C4-2B (cell line): ENCODE results near the gene KCNQ5.
"Not testable (repeated sequence)": the region's sequence is repeated elsewhere in the genome, so short reads cannot be mapped to it uniquely, and the experiment has no call there.

Source experiments
- H3K27ac ChIP-seq: fragments of 450-650 bp; 2 replicates; pipeline ENCODE4 v1.5.1; 2017
- ZFX ChIP-seq: fragments of 450-650 bp; IDR thresholded peaks from 2 replicates; pipeline ENCODE4 v1.6.1; 2017
- TF ChIP-seq, protein P1 (sequence below): fragments of 450-650 bp; conservative IDR thresholded peaks from 2 replicates; pipeline ENCODE4 v1.5.1; 2017; ENCODE audit warnings: mild to moderate bottlenecking

The KCNQ5 gene

DNA sequence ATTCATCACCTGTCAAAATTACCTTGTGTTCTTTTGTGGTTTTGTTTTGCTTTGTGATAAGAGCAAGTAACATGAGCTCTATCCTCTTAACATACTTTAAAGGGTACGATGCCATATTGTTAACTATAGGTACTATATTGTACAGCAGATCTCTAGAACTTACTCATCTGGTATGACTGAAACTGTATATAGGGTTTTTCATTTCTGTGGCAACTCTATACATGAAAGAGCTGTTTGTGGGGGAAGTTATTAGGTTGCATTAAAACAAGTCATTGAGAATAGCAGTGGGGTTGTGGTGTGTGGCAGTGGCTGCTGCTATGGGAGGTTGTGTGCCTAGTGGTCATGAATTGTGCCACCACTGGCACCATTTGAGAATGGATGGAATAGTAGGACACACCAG lies 268.4 kb downstream of the KCNQ5 start:
- TF ChIP-seq, protein P1, sequence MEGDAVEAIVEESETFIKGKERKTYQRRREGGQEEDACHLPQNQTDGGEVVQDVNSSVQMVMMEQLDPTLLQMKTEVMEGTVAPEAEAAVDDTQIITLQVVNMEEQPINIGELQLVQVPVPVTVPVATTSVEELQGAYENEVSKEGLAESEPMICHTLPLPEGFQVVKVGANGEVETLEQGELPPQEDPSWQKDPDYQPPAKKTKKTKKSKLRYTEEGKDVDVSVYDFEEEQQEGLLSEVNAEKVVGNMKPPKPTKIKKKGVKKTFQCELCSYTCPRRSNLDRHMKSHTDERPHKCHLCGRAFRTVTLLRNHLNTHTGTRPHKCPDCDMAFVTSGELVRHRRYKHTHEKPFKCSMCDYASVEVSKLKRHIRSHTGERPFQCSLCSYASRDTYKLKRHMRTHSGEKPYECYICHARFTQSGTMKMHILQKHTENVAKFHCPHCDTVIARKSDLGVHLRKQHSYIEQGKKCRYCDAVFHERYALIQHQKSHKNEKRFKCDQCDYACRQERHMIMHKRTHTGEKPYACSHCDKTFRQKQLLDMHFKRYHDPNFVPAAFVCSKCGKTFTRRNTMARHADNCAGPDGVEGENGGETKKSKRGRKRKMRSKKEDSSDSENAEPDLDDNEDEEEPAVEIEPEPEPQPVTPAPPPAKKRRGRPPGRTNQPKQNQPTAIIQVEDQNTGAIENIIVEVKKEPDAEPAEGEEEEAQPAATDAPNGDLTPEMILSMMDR = no peak
- no peak for TF ChIP-seq ZFX
- H3K27ac ChIP-seq = no peak overlapping the region

DNA sequence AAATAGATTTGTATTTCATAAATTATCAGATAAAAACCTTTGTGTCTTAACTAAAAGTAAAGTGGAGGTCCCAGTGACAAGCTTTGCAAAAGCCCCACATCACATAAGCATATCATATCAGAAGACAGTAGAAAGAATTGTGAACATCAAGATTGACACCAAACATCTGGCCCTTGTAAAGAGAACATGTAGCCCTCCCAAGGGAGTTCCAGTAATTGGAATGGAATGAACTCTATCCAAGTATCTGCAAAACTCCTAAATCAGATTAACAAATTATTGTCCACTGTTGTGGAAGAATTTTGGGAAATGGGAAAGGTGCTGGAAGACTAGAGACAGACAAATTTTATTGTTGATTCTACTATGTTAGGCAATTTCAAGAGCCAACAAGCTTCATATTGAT lies 268.8 kb downstream of the KCNQ5 start:
- no peak overlapping the region for H3K27ac ChIP-seq
- no peak for TF ChIP-seq ZFX
- TF ChIP-seq, protein P1 = no peak

DNA sequence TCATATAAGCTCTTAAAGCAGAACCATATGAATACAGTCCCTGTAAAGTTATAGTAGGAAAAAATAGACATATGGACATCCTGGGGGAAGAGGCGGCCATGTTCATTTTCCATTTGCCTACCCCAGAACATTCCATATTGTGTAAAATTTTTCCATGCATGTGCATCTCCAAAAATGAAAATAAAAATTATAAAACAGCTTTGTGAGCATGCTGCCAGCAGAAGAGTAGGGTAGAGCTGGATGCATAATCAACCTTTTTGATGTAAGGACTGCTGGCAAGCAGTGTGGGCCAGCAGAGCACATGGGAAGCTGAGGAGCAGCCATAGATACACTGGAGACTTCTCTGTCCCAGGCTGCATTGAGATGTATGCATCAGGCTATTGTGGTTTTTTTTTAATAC lies 271.0 kb downstream of the KCNQ5 start:
- no peak for TF ChIP-seq ZFX
- TF ChIP-seq, protein P1 = no peak
- H3K27ac ChIP-seq = no peak overlapping the region

DNA sequence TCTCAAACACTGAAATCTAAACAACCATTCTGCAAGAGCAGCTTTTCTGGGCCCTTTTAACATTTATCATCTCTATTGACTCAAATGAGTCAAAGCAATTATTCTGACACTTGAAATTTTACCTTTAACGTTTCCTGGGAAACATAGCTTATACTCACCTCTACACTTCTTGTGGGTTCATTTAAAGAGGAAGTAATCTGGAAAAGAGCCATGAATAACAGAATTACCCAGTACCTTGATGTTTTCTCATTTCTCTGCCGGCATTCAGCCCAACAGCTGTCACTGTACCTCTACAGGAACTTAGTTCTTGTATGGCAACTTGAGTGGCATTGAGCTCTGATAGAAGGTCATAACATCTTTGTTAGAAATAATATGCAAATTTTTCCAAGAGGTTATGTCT lies 272.2 kb downstream of the KCNQ5 start:
- TF ChIP-seq ZFX = no peak
- TF ChIP-seq, protein P1 = no peak
- H3K27ac ChIP-seq = no peak overlapping the region

DNA sequence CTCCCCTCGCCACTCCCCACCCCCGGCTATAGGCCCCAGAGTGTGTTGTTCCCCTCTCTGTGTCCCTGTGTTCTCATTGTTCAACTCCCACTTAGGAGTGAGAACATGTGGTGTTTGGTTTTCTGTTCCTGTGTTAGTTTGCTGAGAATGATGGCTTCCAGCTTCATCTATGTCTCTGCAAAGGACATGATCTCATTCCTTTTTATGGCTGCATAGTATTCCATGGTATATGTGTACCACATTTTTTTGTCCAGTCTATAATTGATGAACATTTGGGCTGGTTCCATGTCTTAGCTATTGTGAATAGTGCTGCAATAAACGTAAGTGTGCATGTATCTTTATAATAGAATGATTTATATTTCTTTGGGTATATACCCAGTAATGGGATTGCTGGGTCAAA lies 276.4 kb downstream of the KCNQ5 start:
- not testable (repeated sequence) for H3K27ac ChIP-seq

DNA sequence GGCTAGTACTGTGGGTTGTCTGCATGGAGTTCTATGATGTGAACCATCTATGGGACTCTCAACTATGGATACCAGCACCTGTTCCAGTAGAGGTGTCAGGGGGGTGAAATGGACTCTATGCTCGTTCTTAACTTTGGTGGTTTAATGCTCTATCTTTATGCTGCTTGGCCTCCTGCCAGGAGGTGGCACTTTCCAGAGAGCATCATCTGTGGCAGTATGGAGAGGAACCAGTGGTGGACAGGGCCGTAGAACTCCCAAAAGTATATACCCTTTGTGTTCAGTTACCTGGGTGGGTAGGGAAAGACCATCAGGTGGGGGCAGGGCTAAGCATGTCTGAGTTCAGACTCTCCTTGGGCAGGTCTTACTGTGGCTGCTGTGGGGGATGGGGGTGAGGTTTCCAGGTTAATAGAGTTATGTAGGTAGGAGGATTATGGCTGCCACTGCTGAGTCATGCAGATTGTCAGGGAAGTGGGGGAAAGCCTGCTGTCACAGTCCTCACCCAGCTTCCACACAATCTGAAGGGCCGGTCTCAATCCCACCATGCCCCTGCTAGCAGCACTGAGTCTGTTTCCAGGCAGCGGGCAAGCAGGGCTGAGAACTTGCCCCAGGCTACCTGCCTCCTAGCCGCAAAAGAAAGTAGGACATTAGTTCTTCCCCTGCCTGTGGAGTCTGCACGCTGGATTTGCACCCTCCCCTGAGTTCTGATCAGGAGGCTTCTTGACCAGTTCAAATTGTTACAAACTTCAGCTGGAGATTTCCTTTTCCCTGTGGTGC lies 284.0 kb downstream of the KCNQ5 start:
- TF ChIP-seq, protein P1 = no peak
- TF ChIP-seq ZFX = no peak
- no peak overlapping the region for H3K27ac ChIP-seq

DNA sequence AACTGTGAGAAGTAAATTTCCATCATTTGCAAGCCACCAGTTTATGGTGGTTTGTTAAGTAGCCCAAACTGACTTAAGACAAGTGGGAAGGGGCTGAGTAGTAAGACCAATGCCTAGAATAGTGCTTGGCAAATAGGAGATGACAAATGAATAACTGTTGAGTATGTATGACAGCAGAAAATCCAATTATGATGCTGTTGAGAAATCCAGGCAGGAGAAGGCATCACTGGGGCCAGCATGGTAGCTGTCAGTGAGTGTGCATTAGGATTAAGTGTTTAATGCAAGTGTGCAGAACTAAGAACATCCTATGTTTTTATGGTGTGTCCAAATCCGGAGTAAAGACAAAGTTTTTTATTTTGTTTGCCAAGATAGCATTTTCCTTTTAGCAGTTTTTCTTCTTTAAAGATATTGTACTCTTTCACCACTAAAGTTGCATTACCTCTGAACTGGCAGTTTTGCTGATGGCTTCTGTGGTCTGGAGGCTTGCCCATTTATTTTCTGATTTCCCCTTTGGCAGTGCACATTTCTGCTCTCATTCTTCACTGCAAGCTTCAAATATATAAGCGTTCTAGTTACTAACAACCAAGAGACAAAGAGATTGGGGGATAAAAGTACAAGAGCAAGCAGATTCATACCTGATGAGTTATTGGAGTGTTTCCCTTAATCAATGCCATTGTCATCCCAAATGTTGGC lies 289.7 kb downstream of the KCNQ5 start:
- no peak overlapping the region for H3K27ac ChIP-seq
- no peak for TF ChIP-seq ZFX
- TF ChIP-seq, protein P1 = no peak
